Measurements from ENCODE around the gene SMAD5.

GRCh38 chr5:136132557-136133221 lies at the start of gene SMAD5:
- TF ChIP-seq EZH2 (IDR thresholded peaks at IDR 0.05; ENCODE audit: low read depth, unreplicated experiment) (no peak), CREB1 (CRISPR knock-in tag; IDR thresholded peaks at IDR 0.05; ENCODE audit: low read depth) (peak; percentile 75), CTCF (conservative IDR thresholded peaks at IDR 0.05; ENCODE audit: low read depth in 2 of 2) (no peak)
